Measurements from ENCODE around the gene TMED1. TPM values are rescaled to one million over a fixed set of nuclear protein-coding genes. Genes with fewer than 3 reads are reported as not detected.
"Not testable (repeated sequence)": the region's sequence is repeated elsewhere in the genome, so short reads cannot be mapped to it uniquely, and the experiment has no call there.

The TMED1 gene
- polyA plus RNA-seq (2013, experiment 1 of 2; ENCODE audit: insufficient read length): 37.4 TPM
- 34.6 TPM for polyA plus RNA-seq (2013, experiment 2 of 2; ENCODE audit: insufficient read length)

DNA sequence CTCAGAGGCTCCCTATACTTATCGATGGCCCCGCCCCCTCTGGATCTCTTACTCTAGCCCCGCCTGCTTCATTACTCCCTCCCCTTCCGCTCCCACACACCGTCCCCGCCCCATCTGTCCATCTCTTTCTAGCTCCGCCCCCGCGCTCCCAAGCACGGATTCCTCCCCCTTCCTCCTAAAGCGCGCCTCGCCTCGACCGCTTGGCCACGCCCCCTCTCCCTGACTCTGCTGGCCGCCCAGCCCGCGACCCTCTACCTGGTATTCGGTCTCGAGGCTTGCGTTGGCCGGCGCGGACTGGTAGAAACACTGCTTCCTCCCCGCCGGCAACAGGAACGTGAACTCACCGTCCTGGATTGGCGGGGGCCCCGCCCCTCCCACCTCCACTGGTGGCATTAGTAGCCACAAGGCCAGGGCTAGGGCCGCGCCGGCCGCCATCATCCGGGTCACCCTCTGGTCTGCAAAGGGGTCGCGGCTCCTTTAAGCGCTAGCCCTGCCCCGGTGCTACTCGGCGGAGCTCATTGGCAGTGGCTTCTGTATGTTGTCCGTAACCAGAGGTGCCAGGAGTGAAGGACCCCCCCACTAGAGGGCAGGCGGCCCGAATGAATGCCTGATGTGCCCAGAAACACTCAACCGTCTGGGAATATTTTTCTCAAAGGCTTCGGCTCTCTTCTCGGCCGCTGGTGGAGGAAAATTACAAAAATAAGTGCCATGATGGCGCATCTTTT lies at the start of gene TMED1:
Gene TMED1, minus strand, starts transcription at position 459 of the 725 bp plus-strand sequence. Its CDS starts 21 bp downstream, at position 438.
- peak; percentile 100 for DNase-seq

DNA sequence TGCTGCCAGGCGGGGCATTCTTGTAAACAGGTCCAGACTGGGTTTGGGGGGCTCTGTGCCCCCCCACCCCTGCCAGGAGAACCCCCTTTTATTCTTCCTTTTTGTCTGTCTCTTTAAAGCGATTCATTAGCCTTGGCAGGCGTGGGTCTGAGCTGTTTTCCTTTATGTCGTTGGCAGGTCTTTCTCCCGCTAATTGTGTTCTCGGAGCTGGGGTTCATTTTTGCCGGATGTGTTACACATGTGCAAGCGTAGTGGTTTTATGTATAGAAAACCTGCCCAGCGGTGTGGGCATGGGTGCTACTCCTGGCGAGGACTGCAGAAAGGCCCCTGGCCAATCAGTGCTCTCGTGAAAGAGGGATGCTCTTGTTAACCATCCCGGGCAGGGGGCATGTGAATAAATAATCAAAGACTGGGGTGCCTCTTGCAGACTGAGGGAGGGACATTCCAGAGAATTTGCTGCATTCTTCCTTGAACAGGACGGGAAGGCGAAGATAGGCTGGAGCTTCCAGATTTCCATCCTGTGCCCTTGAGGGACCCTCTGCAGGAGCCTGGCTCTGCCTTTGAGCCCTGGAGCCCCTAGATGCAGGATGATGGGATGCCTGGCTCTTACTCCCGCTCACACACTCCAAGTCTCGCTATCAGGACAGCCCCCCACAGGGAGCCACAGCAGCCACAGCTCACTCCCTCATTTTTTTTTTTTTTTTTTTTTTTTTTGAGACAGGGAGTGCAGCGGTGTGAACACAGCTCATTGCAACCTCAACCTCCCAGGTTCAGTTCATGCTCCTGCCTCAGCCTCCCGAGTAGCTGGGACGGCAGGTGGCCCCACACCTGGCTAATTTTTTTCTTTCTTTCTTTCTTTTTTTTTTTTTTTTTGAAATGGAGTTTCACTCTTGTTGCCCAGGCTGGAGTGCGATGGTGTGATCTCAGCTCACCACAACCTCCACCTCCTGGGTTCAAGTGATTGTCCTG lies 49.5 kb upstream of the TMED1 start:
- peak; percentile 41 for DNase-seq

GRCh38 chr19:10884274-10884673 lies 48.3 kb upstream of the TMED1 start:
- peak; percentile 69 for DNase-seq

- DNase-seq: no peak
Measured at GRCh38 chr19:10882108-10882457, 46.1 kb upstream of the TMED1 start.

DNA sequence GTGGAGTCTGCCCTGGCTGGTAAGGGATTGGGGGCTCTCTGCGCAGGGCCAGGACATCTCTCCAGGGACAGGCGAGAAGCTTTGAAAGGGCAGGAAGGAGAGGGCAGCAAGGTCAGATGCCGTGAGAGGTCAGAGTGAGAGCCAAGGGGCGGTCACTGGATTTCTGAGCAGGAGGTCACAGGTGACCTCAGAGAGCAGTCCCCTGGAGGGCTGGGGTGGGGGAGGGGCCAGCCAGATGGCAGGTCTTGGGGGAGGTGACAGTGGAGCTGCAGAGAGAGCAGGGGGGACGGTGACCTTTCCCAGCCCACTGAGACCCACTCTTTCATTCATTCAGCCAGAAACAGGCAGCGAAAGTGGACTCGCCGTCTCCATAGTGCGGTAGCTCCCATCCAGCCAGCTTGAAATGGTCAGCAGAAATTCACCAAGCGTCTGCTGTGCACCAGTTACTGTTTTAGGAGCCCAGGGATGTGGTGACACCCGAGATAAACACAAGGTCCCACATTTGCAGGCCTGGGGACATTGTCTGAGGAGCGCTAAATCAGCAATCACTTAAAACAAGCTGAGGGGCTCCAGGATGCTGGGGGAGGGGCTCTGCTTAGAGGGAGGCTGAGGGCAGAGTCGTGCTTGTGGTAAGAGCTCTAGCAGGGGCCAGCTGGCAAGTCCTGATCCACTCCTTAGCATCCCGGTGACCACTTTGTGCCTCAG lies 45.5 kb upstream of the TMED1 start:
- DNase-seq: no peak

DNA sequence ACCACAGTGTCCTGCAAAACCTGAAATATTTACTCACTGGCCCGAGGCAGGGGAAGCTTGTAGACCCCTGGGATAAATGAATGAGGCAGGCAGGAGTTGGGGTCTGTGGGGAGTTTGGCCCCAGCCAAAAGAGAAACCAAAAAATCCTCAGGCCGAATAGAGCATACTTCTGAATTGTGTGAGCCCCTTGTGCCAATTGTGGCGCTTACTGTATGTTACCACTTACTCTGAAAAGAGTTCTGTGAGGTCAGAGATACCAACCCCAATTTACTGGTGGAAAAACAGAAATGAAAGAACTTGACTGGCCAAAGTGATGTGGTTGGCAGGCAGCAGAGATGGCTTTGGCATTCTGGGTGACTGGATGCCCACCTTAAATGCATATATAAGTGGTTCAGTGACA lies 42.2 kb upstream of the TMED1 start:
- DNase-seq: no peak

- DNase-seq: not testable (repeated sequence)
Measured at GRCh38 chr19:10877608-10878007, 41.6 kb upstream of the TMED1 start.

GRCh38 chr19:10876459-10877240 lies 40.6 kb upstream of the TMED1 start:
- DNase-seq: no peak

- no peak for DNase-seq
Measured at GRCh38 chr19:10874024-10874423, 38.0 kb upstream of the TMED1 start.

- DNase-seq: no peak
Measured at GRCh38 chr19:10872546-10873107, 36.6 kb upstream of the TMED1 start.

- no peak for DNase-seq
Measured at GRCh38 chr19:10871711-10872545, 35.9 kb upstream of the TMED1 start.

DNA sequence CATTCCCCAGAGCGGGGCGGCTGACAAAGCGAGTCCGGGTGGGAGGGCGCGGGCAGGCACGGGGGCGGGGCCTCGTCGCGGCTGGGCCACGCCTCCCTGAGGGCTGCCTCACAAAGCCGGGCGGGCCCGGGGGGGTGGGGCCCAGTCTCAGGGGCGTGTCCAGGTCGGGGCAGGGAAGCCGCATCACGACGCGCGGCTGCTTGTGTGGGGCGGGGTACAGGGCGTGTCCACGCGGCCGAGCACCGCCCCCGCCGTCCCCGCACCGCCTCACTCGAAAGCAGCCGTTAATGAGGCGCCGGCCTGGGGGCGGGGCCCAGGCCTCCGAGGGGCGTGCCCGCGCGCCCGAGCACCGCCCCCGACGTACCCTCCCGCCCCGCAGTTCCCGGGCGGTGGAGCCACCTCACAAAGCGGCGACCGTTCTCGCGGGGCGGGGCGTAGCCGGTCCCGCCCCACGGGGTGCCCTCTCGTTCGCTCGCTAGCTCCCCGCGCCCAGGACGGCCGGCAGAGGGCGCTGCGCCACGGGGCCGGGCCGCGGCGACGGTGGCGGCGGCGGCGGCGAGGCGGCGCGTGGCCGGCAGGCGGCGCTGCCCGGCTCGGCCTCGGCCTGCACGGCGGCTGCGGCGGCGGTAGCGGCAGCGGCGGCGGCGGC lies 35.1 kb upstream of the TMED1 start, which contains the start of gene CARM1:
Gene CARM1, plus strand, starts transcription at position 599 of the 649 bp plus-strand sequence. CDS start 150 bp downstream, outside the sequence.
- DNase-seq: peak; percentile 99

- DNase-seq: no peak
Measured at GRCh38 chr19:10870501-10870954, 34.5 kb upstream of the TMED1 start.

DNA sequence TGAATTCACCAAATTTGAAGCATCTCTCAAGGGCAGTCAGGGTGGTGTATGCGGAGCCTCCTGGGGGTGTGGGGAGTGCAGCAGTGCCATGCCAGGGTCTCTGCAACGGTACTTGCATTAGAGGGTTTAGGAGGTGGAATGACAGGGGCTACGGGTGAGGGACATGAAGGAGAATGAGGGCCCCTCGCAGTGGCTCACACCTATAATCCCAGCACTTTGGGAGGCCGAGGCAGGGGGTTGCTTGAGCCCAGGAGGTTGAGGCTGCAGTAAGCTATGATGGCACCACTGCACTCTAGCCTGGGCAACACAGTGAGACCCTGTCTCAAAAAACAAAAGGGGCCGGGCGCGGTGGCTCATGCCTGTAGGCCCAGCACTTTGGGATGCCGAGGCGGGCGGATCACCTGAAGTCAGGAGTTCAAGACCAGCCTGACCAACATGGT lies 33.9 kb upstream of the TMED1 start:
- not testable (repeated sequence) for DNase-seq

DNA sequence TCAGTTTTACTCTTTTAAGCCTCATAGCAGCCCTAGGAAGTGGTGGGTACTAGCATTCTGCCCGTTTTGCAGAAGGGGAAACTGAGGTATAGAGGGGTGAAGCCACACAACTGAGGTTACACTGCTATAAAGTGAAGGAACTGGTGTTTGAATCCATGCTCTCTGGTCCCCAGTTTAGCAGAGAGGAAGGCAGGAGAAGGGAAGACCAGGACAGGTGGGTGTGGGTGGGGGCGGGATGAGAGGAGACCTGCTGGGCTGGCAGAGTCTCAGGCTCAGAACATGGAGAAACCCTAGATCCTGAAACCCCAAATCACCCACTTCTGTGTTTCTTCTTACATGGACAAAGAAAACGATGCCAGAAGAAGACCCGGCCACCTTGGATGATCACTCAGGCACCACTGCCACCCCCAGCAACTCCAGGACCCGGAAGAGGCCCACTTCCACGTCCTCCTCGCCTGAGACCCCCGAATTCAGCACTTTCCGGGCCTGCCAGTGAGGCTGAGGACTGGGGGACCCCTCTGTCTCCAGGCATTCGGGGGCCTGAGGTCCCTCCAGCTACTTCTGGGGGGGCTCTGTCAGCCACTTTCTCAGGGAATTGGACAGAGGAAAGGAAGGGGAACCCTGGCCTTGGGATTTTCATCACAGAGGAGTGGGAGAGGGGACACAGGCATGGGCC lies 33.0 kb upstream of the TMED1 start:
- DNase-seq: no peak

- no peak for DNase-seq
Measured at GRCh38 chr19:10866495-10866894, 30.5 kb upstream of the TMED1 start.

DNA sequence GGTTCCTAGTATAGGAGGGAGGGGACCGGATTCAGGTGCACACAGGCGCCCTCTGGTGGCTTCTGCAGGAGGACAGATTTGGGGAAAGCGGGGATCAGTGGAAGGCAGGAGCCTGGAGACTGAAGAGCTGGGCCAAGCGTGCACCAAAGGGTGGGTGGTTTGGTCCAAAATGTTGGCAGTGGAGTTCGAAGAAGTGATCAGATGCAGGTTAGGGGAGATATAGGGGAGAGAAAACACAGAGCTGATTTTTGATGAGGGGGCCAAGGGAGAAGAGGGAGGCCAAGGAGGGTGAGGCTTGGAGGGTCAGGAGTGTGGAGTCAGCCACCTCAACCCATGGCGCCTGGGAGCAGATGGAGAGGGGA lies 28.5 kb upstream of the TMED1 start:
- DNase-seq: peak; percentile 78

DNA sequence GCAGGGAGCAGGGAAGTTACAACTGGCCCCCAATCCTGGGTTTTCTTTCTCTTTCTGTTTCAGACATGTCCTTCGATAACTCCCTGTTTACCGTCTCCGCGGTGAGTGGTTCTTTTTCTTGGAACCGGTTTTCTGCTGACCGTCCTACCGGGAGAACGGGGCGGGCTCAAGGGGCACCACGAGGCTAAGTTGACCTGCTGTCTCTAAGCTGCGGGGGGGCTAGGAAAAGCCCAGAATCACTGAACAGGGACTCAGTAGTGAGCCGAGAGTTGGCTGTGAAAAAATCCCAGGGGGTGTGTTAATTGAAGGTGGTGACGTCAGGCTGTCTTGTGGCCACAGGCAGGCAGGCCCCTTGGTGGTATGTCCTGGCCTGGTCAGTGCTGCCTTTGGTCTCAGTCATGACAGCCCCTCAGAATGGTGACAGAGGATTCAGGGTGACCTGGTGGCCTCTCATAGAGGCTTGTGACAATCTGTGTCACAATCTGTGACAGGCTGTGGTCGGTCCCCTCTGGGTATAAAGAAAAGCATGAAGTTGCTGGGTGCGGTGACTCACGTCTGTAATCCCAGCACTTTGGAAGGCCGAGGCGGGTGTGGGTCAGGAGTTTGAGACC lies 27.2 kb upstream of the TMED1 start:
- peak; percentile 44 for DNase-seq

Measured in fibroblast of skin of scalp (primary cell).